Endodermal cell (in vitro differentiated cells): ENCODE data around the gene HHAT. TPM values are rescaled to one million over a fixed set of nuclear protein-coding genes. Genes with fewer than 3 reads are reported as not detected.

Experiments used
- DNase-seq: peaks from one replicate; pipeline ENCODE4 v3.0.0-alpha.2; 2017
- H3K27ac ChIP-seq: 2 replicates; pipeline ENCODE4 v1.5.1; 2013; ENCODE audit warnings: mild to moderate bottlenecking, low read depth, low read length, moderate library complexity
- H3K27me3 ChIP-seq: 2 replicates; pipeline ENCODE4 v1.6.1; 2013; ENCODE audit warnings: mild to moderate bottlenecking, low read length, moderate library complexity; ENCODE audit not compliant: insufficient read depth, control insufficient read depth, poor library complexity, severe bottlenecking
- H3K36me3 ChIP-seq: 2 replicates; pipeline ENCODE4 v1.7.0; 2013; ENCODE audit warnings: mild to moderate bottlenecking, low read length, moderate library complexity; ENCODE audit not compliant: control insufficient read depth, insufficient read depth
- H3K4me1 ChIP-seq: one replicate; pipeline ENCODE4 v1.7.0; 2013; ENCODE audit warnings: low read length; ENCODE audit not compliant: control insufficient read depth, insufficient read depth
- H3K4me3 ChIP-seq: 2 replicates; pipeline ENCODE4 v1.5.1; 2013; ENCODE audit warnings: mild to moderate bottlenecking, low read length, moderate library complexity
- H3K9ac ChIP-seq: 2 replicates; pipeline ENCODE4 v1.6.1; 2013; ENCODE audit warnings: mild to moderate bottlenecking, low read length, moderate library complexity; ENCODE audit not compliant: poor library complexity, severe bottlenecking; ENCODE audit errors: extremely low read depth
- H3K9me3 ChIP-seq: 2 replicates; pipeline ENCODE4 v1.6.1; 2013; ENCODE audit warnings: mild to moderate bottlenecking, low read length, moderate library complexity; ENCODE audit not compliant: control insufficient read depth
- H3K27ac Mint-ChIP-seq: 2 replicates; pipeline ENCODE4 v1.8.0; 2020; ENCODE audit warnings: mixed read lengths
- H3K27me3 Mint-ChIP-seq: 2 replicates; pipeline ENCODE4 v1.8.0; 2021; ENCODE audit warnings: mild to moderate bottlenecking, mixed read lengths; ENCODE audit not compliant: insufficient read depth
- H3K36me3 Mint-ChIP-seq: 2 replicates; pipeline ENCODE4 v1.8.0; 2020; ENCODE audit warnings: low read depth, mixed read lengths
- H3K4me1 Mint-ChIP-seq: 2 replicates; pipeline ENCODE4 v1.8.0; 2020; ENCODE audit warnings: mixed read lengths
- H3K4me3 Mint-ChIP-seq: 2 replicates; pipeline ENCODE4 v1.8.0; 2020; ENCODE audit warnings: mild to moderate bottlenecking, moderate library complexity, mixed read lengths
- H3K9me3 Mint-ChIP-seq: 2 replicates; pipeline ENCODE4 v1.8.0; 2020; ENCODE audit warnings: mild to moderate bottlenecking, mixed read lengths
- CTCF ChIP-seq: fragments of 200-600 bp; sonication (generic); conservative IDR thresholded peaks from 2 replicates; pipeline ENCODE4 v1.5.0; 2021; ENCODE audit warnings: antibody characterized with exemption, mild to moderate bottlenecking
- WGBS, 2 experiments: methylation state at CpG; one replicate each; pipeline versions ENCODE4 v1.1.5 to v1.1.7; 2013; ENCODE audit warnings: missing lambda C conversion rate in 2 of 2, mixed read lengths in 1 of 2; ENCODE audit not compliant: insufficient coverage in 1 of 2, insufficient read length in 1 of 2; 5-methylcytosine and 5-hydroxymethylcytosine counted together
- total RNA-seq, 2 donors: library from RNA; stranded (reverse); fragmentation: NEBNext Ultra II Directional in 1 of 2; extraction: Animal tissue kit (Norgen Biotek cat#: 25700) in 1 of 2; gene quantifications; 2 replicates in 1 of 2; 3 replicates in 1 of 2; pipeline ENCODE4 v1.2.1, GENCODE V29; 2021

HHAT gene
- total RNA-seq, 2 donors from 2014 or later = 6.9 to 9.8 TPM

DNA sequence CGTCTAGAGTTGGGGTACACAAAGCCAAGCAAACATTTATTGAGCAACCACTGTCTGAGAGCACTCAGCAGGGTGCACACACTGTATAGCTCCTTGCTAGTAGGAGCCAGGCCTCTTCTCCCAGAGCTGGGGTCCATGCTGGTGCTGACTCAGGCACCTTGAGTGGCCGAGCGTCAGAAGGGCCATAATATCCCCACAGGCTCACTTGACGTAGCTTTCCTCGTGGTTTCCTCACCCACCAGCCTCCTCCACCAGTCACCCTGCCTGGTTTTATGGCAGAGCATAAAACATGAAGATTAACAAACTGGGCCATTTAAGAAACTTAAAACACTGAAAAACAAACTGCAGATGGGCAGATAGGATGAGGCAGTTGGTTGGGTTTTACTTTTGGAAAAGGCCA is 361.5 kb downstream of the HHAT start:
- no peaks in the 10 kb centered on the region for H3K36me3 Mint-ChIP-seq
- WGBS, 2 experiments = 95 to 96% methylated on average over 4 to 5 of the region's 5 CpGs
- no peak overlapping the region for H3K4me3 Mint-ChIP-seq

GRCh38 chr1:210691039-210691610 is 362.4 kb downstream of the HHAT start:
- WGBS, 2 experiments = 93 to 97% methylated on average over 5 to 6 of the region's 6 CpGs
- TF ChIP-seq CTCF = no peak
- H3K9me3 Mint-ChIP-seq = no peaks in the 10 kb centered on the region
- H3K27me3 Mint-ChIP-seq = peaks cover 5% of the 10 kb centered on the region
- no peak overlapping the region for H3K27ac Mint-ChIP-seq
- Histone ChIP-seq H3K27me3 (no peaks in the 10 kb centered on the region), H3K4me1 (no peaks in the 10 kb centered on the region), H3K27ac (no peak overlapping the region), H3K9me3 (no peaks in the 10 kb centered on the region), H3K9ac (no peak overlapping the region), H3K36me3 (no peaks in the 10 kb centered on the region), H3K4me3 (no peak overlapping the region)
- no peak overlapping the region for H3K4me3 Mint-ChIP-seq
- no peak for DNase-seq
- no peaks in the 10 kb centered on the region for H3K4me1 Mint-ChIP-seq
- H3K36me3 Mint-ChIP-seq = no peaks in the 10 kb centered on the region

More for the DNA sequence above, 361.5 kb downstream of the HHAT start:
- Histone ChIP-seq H3K9ac (no peak overlapping the region), H3K27ac (no peak overlapping the region), H3K4me3 (no peak overlapping the region), H3K36me3 (no peaks in the 10 kb centered on the region), H3K4me1 (no peaks in the 10 kb centered on the region), H3K27me3 (no peaks in the 10 kb centered on the region), H3K9me3 (no peaks in the 10 kb centered on the region)
- Mint-ChIP-seq H3K27me3 (peaks cover 5% of the 10 kb centered on the region), H3K4me1 (no peaks in the 10 kb centered on the region), H3K9me3 (no peaks in the 10 kb centered on the region), H3K27ac (no peak overlapping the region)
- no peak for TF ChIP-seq CTCF
- no peak for DNase-seq

GRCh38 chr1:210692796-210693195 is 364.1 kb downstream of the HHAT start:
- Mint-ChIP-seq H3K9me3 (no peaks in the 10 kb centered on the region), H3K4me3 (no peak overlapping the region), H3K27me3 (peaks cover 5% of the 10 kb centered on the region), H3K4me1 (peaks cover 9% of the 10 kb centered on the region), H3K27ac (no peak overlapping the region), H3K36me3 (no peaks in the 10 kb centered on the region)
- WGBS, 2 experiments = 89 to 90% methylated on average over 7 of the region's 7 CpGs
- no peaks in the 10 kb centered on the region for H3K9me3 ChIP-seq
- no peak for DNase-seq
- H3K4me3 ChIP-seq = no peak overlapping the region
- no peaks in the 10 kb centered on the region for H3K27me3 ChIP-seq
- H3K27ac ChIP-seq = no peak overlapping the region
- no peaks in the 10 kb centered on the region for H3K36me3 ChIP-seq
- peaks cover 2% of the 10 kb centered on the region for H3K4me1 ChIP-seq
- H3K9ac ChIP-seq = no peak overlapping the region
- no peak for TF ChIP-seq CTCF
